Measurements from ENCODE around the gene CIRBP. TPM values are rescaled to one million over a fixed set of nuclear protein-coding genes. Genes with fewer than 3 reads are reported as not detected.

Gene CIRBP
- total and polyA plus RNA-seq, 9 of the 15 experiments (the other 6 are each of a cell fraction or from before 2014, with no cell fraction given) = 20.5 to 327 (median 176) TPM

DNA sequence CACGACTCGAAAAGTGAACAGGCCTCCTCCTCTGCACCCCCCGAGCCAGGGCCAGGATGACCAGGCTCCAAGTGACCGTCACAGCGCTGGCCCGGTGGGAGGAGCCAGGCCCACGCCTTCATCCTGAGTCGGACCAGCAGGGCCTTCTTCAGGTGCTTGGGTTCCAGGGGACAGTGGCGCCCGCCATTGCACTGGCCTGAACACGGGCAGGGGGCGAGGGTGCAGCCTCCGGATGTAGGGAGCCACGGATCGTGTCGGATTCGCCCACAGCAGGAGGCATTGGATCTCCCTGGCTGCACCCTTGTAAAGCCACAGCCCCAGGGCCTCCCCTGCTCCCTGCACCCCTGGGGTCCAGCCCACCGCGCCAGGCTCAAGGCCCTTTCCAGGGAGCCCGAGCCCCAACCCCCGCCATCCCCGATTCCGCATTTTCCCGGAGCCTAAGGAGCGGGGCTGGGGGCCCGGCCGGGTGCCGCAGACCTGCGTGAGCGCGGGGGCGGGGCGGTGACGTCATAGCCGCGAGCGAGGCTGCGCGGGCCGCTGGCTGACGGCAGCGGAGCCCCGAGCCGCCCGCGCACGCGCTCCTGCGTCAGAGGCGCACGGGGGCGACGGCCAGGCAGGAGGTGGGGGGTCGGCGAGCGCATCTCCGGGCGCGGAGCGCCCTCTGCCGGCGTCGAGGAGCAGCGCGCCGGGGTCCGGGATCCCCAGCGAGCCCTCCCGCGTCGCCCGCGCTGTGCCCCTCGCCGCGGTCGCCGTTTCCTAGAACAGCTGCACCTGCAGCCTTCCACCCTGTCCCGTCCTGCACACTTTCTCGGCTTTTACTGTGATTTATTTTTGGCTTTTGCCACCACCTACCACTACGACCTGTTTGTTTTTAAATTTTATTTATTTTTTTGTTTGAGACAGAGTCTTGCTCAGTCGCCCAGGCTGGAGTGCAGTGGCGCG lies 29.1 kb upstream of the CIRBP start (continued):
- TF ChIP-seq MGA (IDR thresholded peaks at IDR 0.05) = no peak
- no peak for TF ChIP-seq PURB (CRISPR knock-in tag; IDR thresholded peaks at IDR 0.05; ENCODE audit: low read depth)
- TF ChIP-seq SMARCE1 (IDR thresholded peaks at IDR 0.05) = peak; percentile 30; the same call in 1 of the 2 replicates
- TF ChIP-seq CSDE1 (IDR thresholded peaks at IDR 0.05) = no peak
- TF ChIP-seq, protein P1, sequence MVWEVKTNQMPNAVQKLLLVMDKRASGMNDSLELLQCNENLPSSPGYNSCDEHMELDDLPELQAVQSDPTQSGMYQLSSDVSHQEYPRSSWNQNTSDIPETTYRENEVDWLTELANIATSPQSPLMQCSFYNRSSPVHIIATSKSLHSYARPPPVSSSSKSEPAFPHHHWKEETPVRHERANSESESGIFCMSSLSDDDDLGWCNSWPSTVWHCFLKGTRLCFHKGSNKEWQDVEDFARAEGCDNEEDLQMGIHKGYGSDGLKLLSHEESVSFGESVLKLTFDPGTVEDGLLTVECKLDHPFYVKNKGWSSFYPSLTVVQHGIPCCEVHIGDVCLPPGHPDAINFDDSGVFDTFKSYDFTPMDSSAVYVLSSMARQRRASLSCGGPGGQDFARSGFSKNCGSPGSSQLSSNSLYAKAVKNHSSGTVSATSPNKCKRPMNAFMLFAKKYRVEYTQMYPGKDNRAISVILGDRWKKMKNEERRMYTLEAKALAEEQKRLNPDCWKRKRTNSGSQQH (CRISPR knock-in tag; IDR thresholded peaks at IDR 0.05) = 0 out of 2 replicates have a peak, but pooled peaks have one; percentile 21
- TF ChIP-seq STAG1 (CRISPR knock-in tag; IDR thresholded peaks at IDR 0.05; ENCODE audit: borderline replicate concordance) = peak; percentile 58; the same call in 1 of the 2 replicates
- TF ChIP-seq ARHGAP35 (IDR thresholded peaks at IDR 0.05; ENCODE audit: partially characterized antibody) = no peak
- TF ChIP-seq, protein P2, sequence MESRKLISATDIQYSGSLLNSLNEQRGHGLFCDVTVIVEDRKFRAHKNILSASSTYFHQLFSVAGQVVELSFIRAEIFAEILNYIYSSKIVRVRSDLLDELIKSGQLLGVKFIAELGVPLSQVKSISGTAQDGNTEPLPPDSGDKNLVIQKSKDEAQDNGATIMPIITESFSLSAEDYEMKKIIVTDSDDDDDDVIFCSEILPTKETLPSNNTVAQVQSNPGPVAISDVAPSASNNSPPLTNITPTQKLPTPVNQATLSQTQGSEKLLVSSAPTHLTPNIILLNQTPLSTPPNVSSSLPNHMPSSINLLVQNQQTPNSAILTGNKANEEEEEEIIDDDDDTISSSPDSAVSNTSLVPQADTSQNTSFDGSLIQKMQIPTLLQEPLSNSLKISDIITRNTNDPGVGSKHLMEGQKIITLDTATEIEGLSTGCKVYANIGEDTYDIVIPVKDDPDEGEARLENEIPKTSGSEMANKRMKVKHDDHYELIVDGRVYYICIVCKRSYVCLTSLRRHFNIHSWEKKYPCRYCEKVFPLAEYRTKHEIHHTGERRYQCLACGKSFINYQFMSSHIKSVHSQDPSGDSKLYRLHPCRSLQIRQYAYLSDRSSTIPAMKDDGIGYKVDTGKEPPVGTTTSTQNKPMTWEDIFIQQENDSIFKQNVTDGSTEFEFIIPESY (CRISPR knock-in tag; IDR thresholded peaks at IDR 0.05) = peak; percentile 84
- peak; percentile 42; the same call in 1 of the 2 replicates for TF ChIP-seq ZNF263 (CRISPR knock-in tag; IDR thresholded peaks at IDR 0.05; ENCODE audit: borderline replicate concordance)
- TF ChIP-seq PPARD (CRISPR knock-in tag; IDR thresholded peaks at IDR 0.05) = no peak
- TF ChIP-seq KDM4B (IDR thresholded peaks at IDR 0.05; ENCODE audit: borderline replicate concordance in 2 of 2, low read depth in 1 of 2) = no peak

All from K562 (cell line).